A673 (cell line): ENCODE data around the gene ATRIP. TPM values are rescaled to one million over a fixed set of nuclear protein-coding genes. Genes with fewer than 3 reads are reported as not detected.

Source experiments
- BruUV-seq: library from RNA; stranded (reverse); fragments of 400-500 nt; replicated peaks from 2 replicates; lab custom pipeline; 2021; lab: Mats Ljungman, UMichigan
- CTCF ChIA-PET: fragments of 300-600 bp; sonication (Branson Sonifier 250); formaldehyde crosslinking; loops from one replicate; lab custom pipeline; 2022; ENCODE audit warnings: antibody characterized with exemption; lab: Charles Lee
- POLR2A ChIA-PET: fragments of 300-600 bp; sonication (Branson Sonifier 250); formaldehyde crosslinking; loops from one replicate; lab custom pipeline; 2022; ENCODE audit warnings: antibody characterized with exemption; ENCODE audit not compliant: low non-redundant PET; lab: Charles Lee
- DNase-seq: peaks from one replicate; pipeline ENCODE4 v3.0.0-alpha.2; 2015; ENCODE audit warnings: low spot score
- H3K27ac ChIP-seq: fragments of 200-600 bp; sonication (generic); 2 replicates; pipeline ENCODE4 v1.5.1; 2016; ENCODE audit warnings: mixed run types, low read depth, mild to moderate bottlenecking, mixed read lengths, antibody characterized with exemption, low read length; ENCODE audit not compliant: poor library complexity, severe bottlenecking
- H3K27me3 ChIP-seq: fragments of 200-600 bp; sonication (generic); replicated peaks from 2 replicates; pipeline ENCODE4 v1.6.1; 2017; ENCODE audit warnings: mixed run types, low read depth, mild to moderate bottlenecking, mixed read lengths, antibody characterized with exemption, low read length; ENCODE audit not compliant: insufficient read depth, poor library complexity
- H3K36me3 ChIP-seq: fragments of 200-600 bp; sonication (generic); 2 replicates; pipeline ENCODE4 v1.6.1; 2016; ENCODE audit warnings: mixed run types, mild to moderate bottlenecking, mixed read lengths, antibody characterized with exemption, low read length; ENCODE audit not compliant: insufficient read depth, poor library complexity, severe bottlenecking
- H3K4me1 ChIP-seq: fragments of 200-600 bp; sonication (generic); 2 replicates; pipeline ENCODE4 v1.6.1; 2017; ENCODE audit warnings: mixed run types, mild to moderate bottlenecking, mixed read lengths, antibody characterized with exemption, low read length; ENCODE audit not compliant: insufficient read depth, poor library complexity, severe bottlenecking
- H3K4me3 ChIP-seq: fragments of 200-600 bp; sonication (generic); 2 replicates; pipeline ENCODE4 v1.5.1; 2016; ENCODE audit warnings: low read depth, mixed run types, mild to moderate bottlenecking, mixed read lengths, low read length; ENCODE audit not compliant: poor library complexity, severe bottlenecking
- H3K9me3 ChIP-seq: fragments of 200-600 bp; sonication (generic); 2 replicates; pipeline ENCODE4 v1.6.1; 2016; ENCODE audit warnings: mixed run types, low read depth, mild to moderate bottlenecking, mixed read lengths, antibody characterized with exemption, low read length; ENCODE audit not compliant: poor library complexity, severe bottlenecking
- EZH2 ChIP-seq: fragments of 200-600 bp; sonication (generic); IDR thresholded peaks from 2 replicates; pipeline ENCODE4 v1.6.1; 2017; ENCODE audit warnings: borderline replicate concordance, low read depth, mild to moderate bottlenecking, mixed read lengths, antibody characterized with exemption, low read length; ENCODE audit not compliant: poor library complexity, severe bottlenecking
- intact Hi-C: fragments of 100-400 bp; cut with micrococcal nuclease; formaldehyde crosslinking; loops from one replicate; pipeline ENCODE4 v1.10.0; 2022; ENCODE audit not compliant: unreplicated experiment
- total RNA-seq: library from RNA; stranded (reverse); gene quantifications from 2 replicates; pipeline ENCODE4 v1.2.3, GENCODE V29; 2021
- TF ChIP-seq, protein P1 (sequence below): fragments of 300-800, 200-600 bp; sonication (generic); conservative IDR thresholded peaks from 2 replicates; pipeline ENCODE4 v1.5.1; 2017; ENCODE audit warnings: low read depth, mild to moderate bottlenecking, antibody characterized with exemption, low read length, moderate library complexity, mixed read lengths

Gene ATRIP
- total RNA-seq, 1 experiment from 2014 or later, result 9.7 TPM

- intact Hi-C loops, result no loop called here
- ChIA-PET POLR2A (no interaction called here), CTCF (no interaction called here)
- DNase-seq, result peak; percentile 42
- Histone ChIP-seq H3K4me3 (peak overlapping the region; percentile 62), H3K27me3 (no peaks in the 10 kb centered on the region), H3K36me3 (no peaks in the 10 kb centered on the region), H3K9me3 (no peaks in the 10 kb centered on the region), H3K4me1 (peaks cover 7% of the 10 kb centered on the region), H3K27ac (peak overlapping the region; percentile 77)
- TF ChIP-seq, protein P1, sequence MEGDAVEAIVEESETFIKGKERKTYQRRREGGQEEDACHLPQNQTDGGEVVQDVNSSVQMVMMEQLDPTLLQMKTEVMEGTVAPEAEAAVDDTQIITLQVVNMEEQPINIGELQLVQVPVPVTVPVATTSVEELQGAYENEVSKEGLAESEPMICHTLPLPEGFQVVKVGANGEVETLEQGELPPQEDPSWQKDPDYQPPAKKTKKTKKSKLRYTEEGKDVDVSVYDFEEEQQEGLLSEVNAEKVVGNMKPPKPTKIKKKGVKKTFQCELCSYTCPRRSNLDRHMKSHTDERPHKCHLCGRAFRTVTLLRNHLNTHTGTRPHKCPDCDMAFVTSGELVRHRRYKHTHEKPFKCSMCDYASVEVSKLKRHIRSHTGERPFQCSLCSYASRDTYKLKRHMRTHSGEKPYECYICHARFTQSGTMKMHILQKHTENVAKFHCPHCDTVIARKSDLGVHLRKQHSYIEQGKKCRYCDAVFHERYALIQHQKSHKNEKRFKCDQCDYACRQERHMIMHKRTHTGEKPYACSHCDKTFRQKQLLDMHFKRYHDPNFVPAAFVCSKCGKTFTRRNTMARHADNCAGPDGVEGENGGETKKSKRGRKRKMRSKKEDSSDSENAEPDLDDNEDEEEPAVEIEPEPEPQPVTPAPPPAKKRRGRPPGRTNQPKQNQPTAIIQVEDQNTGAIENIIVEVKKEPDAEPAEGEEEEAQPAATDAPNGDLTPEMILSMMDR, result no peak
- no peak for TF ChIP-seq EZH2
- BruUV-seq, result no TSS peak
Observed at GRCh38 chr3:48429317-48429959, 17.1 kb upstream of the ATRIP start.

GRCh38 chr3:48429960-48430707 is 16.4 kb upstream of the ATRIP start, which contains the start of gene PLXNB1:
Gene PLXNB1, minus strand, starts transcription at chr3:48430086. Its CDS starts 5,475 bp downstream, at chr3:48424611.
- Histone ChIP-seq H3K4me3 (peak within 1 kb of the TSS; percentile 62), H3K36me3 (no peaks in the 10 kb centered on the region), H3K27ac (peak within 1 kb of the TSS; percentile 77), H3K9me3 (no peaks in the 10 kb centered on the region), H3K27me3 (no peaks in the 10 kb centered on the region), H3K4me1 (peaks cover 7% of the 10 kb centered on the region)
- peak; percentile 40 for DNase-seq
- POLR2A ChIA-PET, result no interaction called here
- no TSS peak for BruUV-seq
- intact Hi-C loops, result loop anchor here (5.0 kb wide), 1 partner anchor 158 kb away; no protein-coding TSS in a partner anchor
- CTCF ChIA-PET, result no interaction called here
- TF ChIP-seq EZH2, result no peak
- TF ChIP-seq, protein P1, result no peak

DNA sequence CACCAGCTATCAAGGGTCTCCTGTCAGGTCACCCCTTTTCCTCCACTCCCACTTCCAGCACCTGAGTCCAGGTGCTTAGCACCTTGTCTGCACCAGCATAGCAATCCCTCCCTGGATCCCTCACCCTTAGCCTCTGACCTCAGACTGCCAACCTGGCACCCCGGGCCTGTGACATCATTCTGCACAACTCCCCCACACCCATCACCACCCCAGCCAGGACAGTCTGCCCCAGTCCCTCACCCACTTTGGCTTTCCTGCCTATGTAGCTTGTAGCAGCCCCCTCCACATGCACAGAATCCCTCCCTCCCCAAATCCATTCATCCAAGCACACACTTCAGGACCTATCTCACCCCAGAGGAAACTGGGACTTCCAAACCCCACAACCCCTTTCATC is 15.8 kb upstream of the ATRIP start:
- POLR2A ChIA-PET, result no interaction called here
- Histone ChIP-seq H3K36me3 (no peaks in the 10 kb centered on the region), H3K4me1 (peaks cover 7% of the 10 kb centered on the region), H3K27ac (no peak overlapping the region), H3K9me3 (no peaks in the 10 kb centered on the region), H3K27me3 (no peaks in the 10 kb centered on the region), H3K4me3 (no peak overlapping the region)
- no TSS peak for BruUV-seq
- no peak for DNase-seq
- TF ChIP-seq, protein P1, result no peak
- TF ChIP-seq EZH2, result no peak
- CTCF ChIA-PET, result no interaction called here
- intact Hi-C loops, result loop anchor here (5.0 kb wide), 1 partner anchor 158 kb away; no protein-coding TSS in a partner anchor
